ENCODE measurements around the gene ZNFX1.
"Not testable (repeated sequence)": the region's sequence is repeated elsewhere in the genome, so short reads cannot be mapped to it uniquely, and the experiment has no call there.

ZNFX1 gene

GRCh38 chr20:49203746-49204145 is 74.1 kb downstream of the ZNFX1 start:
- Histone ChIP-seq H3K36me3 (replicated peaks; ENCODE audit: insufficient read depth, low read length) (no peaks in the 10 kb centered on the region), H3F3A (ENCODE audit: insufficient read depth, low read length) (no peaks in the 10 kb centered on the region), H3K27ac (ENCODE audit: low read length) (no peak overlapping the region), H4K20me1 (ENCODE audit: insufficient read depth, low read length) (no peaks in the 10 kb centered on the region), H3K79me2 (ENCODE audit: low read length) (no peaks in the 10 kb centered on the region), H3K9me2 (replicated peaks; ENCODE audit: insufficient read depth, low read length) (no peaks in the 10 kb centered on the region), H2AFZ (ENCODE audit: low read length) (no peak overlapping the region), H3K4me2 (ENCODE audit: low read depth, low read length) (no peak overlapping the region), H3K4me3 (ENCODE audit: low read length) (no peak overlapping the region), H3K4me1 (ENCODE audit: low read length) (no peaks in the 10 kb centered on the region), H3K9ac (ENCODE audit: low read length) (no peak overlapping the region), H3K27me3 (replicated peaks; ENCODE audit: insufficient read depth, low read length) (no peaks in the 10 kb centered on the region), H3K9me3 (replicated peaks; ENCODE audit: insufficient read depth, low read length) (no peaks in the 10 kb centered on the region)
- TF ChIP-seq EZH2phosphoT487 (IDR thresholded peaks at IDR 0.05; ENCODE audit: low read length): no peak
- no peak for TF ChIP-seq EZH2 (optimal IDR thresholded peaks at IDR 0.05; ENCODE audit: low read depth, low read length)
- no peak for TF ChIP-seq CTCF (IDR thresholded peaks at IDR 0.05; ENCODE audit: low read length)
- DNase-seq: no peak

- Histone ChIP-seq H3K9ac (ENCODE audit: low read length) (no peak overlapping the region), H3K4me3 (ENCODE audit: low read length) (no peak overlapping the region), H3K9me3 (replicated peaks; ENCODE audit: insufficient read depth, low read length) (no peaks in the 10 kb centered on the region), H3F3A (ENCODE audit: insufficient read depth, low read length) (no peaks in the 10 kb centered on the region), H3K36me3 (replicated peaks; ENCODE audit: insufficient read depth, low read length) (no peaks in the 10 kb centered on the region), H3K4me1 (ENCODE audit: low read length) (no peaks in the 10 kb centered on the region), H3K79me2 (ENCODE audit: low read length) (no peaks in the 10 kb centered on the region), H2AFZ (ENCODE audit: low read length) (no peak overlapping the region), H3K9me2 (replicated peaks; ENCODE audit: insufficient read depth, low read length) (no peaks in the 10 kb centered on the region), H3K27me3 (replicated peaks; ENCODE audit: insufficient read depth, low read length) (no peaks in the 10 kb centered on the region), H3K4me2 (ENCODE audit: low read depth, low read length) (no peak overlapping the region), H3K27ac (ENCODE audit: low read length) (no peak overlapping the region), H4K20me1 (ENCODE audit: insufficient read depth, low read length) (no peaks in the 10 kb centered on the region)
- DNase-seq: no peak
- TF ChIP-seq EZH2 (optimal IDR thresholded peaks at IDR 0.05; ENCODE audit: low read depth, low read length) (no peak), CTCF (IDR thresholded peaks at IDR 0.05; ENCODE audit: low read length) (no peak), EZH2phosphoT487 (IDR thresholded peaks at IDR 0.05; ENCODE audit: low read length) (no peak)
Observed at GRCh38 chr20:49203011-49203410, 74.8 kb downstream of the ZNFX1 start.

GRCh38 chr20:49199729-49200293 is 78.0 kb downstream of the ZNFX1 start:
- Histone ChIP-seq H3K9me3 (replicated peaks; ENCODE audit: insufficient read depth, low read length) (no peaks in the 10 kb centered on the region), H3K4me2 (ENCODE audit: low read depth, low read length) (no peak overlapping the region), H2AFZ (ENCODE audit: low read length) (no peak overlapping the region), H3F3A (ENCODE audit: insufficient read depth, low read length) (no peaks in the 10 kb centered on the region), H4K20me1 (ENCODE audit: insufficient read depth, low read length) (no peaks in the 10 kb centered on the region), H3K79me2 (ENCODE audit: low read length) (no peaks in the 10 kb centered on the region), H3K4me1 (ENCODE audit: low read length) (no peaks in the 10 kb centered on the region), H3K9me2 (replicated peaks; ENCODE audit: insufficient read depth, low read length) (no peaks in the 10 kb centered on the region), H3K4me3 (ENCODE audit: low read length) (no peak overlapping the region), H3K27ac (ENCODE audit: low read length) (no peak overlapping the region), H3K9ac (ENCODE audit: low read length) (no peak overlapping the region), H3K27me3 (replicated peaks; ENCODE audit: insufficient read depth, low read length) (no peaks in the 10 kb centered on the region), H3K36me3 (replicated peaks; ENCODE audit: insufficient read depth, low read length) (no peaks in the 10 kb centered on the region)
- TF ChIP-seq EZH2 (optimal IDR thresholded peaks at IDR 0.05; ENCODE audit: low read depth, low read length) (no peak), CTCF (IDR thresholded peaks at IDR 0.05; ENCODE audit: low read length) (no peak), EZH2phosphoT487 (IDR thresholded peaks at IDR 0.05; ENCODE audit: low read length) (no peak)
- no peak for DNase-seq

- H3K9me3 ChIP-seq (replicated peaks; ENCODE audit: insufficient read depth, low read length); H3K27ac ChIP-seq (ENCODE audit: low read length); H3K9ac ChIP-seq (ENCODE audit: low read length); H3K4me2 ChIP-seq (ENCODE audit: low read depth, low read length); H3K27me3 ChIP-seq (replicated peaks; ENCODE audit: insufficient read depth, low read length); H3K4me3 ChIP-seq (ENCODE audit: low read length); H2AFZ ChIP-seq (ENCODE audit: low read length); H4K20me1 ChIP-seq (ENCODE audit: insufficient read depth, low read length); H3K36me3 ChIP-seq (replicated peaks; ENCODE audit: insufficient read depth, low read length); H3K4me1 ChIP-seq (ENCODE audit: low read length); DNase-seq; H3K79me2 ChIP-seq (ENCODE audit: low read length); H3K9me2 ChIP-seq (replicated peaks; ENCODE audit: insufficient read depth, low read length): not testable (repeated sequence)
- H3F3A ChIP-seq (ENCODE audit: insufficient read depth, low read length): peaks cover 15% of the 10 kb centered on the region
Observed at GRCh38 chr20:49192944-49193518, 84.8 kb downstream of the ZNFX1 start.
